Tongue (tissue), 2 donors: ENCODE measurements around the gene SLC17A5. TPM values are rescaled to one million over a fixed set of nuclear protein-coding genes. Genes with fewer than 3 reads are reported as not detected.
"Not testable (repeated sequence)": the region's sequence is repeated elsewhere in the genome, so short reads cannot be mapped to it uniquely, and the experiment has no call there.

Source experiments
- DNase-seq: peaks from one replicate; pipeline ENCODE4 v3.0.0-alpha.2; 2015
- total RNA-seq: library from RNA; depleted of rRNA; stranded (reverse); fragments of >200 nt; gene quantifications from one replicate; pipeline ENCODE4 v1.2.3, GENCODE V29; 2014

The SLC17A5 gene
- total RNA-seq, 1 donor from 2014 or later, result 18.2 TPM

GRCh38 chr6:73613806-73614536 lies 39.8 kb downstream of the SLC17A5 start:
- DNase-seq, result no peak

GRCh38 chr6:73612611-73613010 lies 41.2 kb downstream of the SLC17A5 start:
- DNase-seq, result no peak

GRCh38 chr6:73610444-73611275 lies 43.1 kb downstream of the SLC17A5 start:
- peak; percentile 75 for DNase-seq

- no peak for DNase-seq
These were observed 45.0 kb downstream of the SLC17A5 start for GRCh38 chr6:73608761-73609160.

GRCh38 chr6:73606428-73606827 lies 47.4 kb downstream of the SLC17A5 start:
- no peak for DNase-seq

GRCh38 chr6:73604461-73604860 lies 49.3 kb downstream of the SLC17A5 start:
- DNase-seq, result no peak

- no peak for DNase-seq
These were observed 49.8 kb downstream of the SLC17A5 start for GRCh38 chr6:73604020-73604419.

- DNase-seq, result no peak
These were observed 67.3 kb downstream of the SLC17A5 start for GRCh38 chr6:73586416-73586974.

- DNase-seq, result peak; percentile 74
These were observed 68.0 kb downstream of the SLC17A5 start for GRCh38 chr6:73585566-73586415.

GRCh38 chr6:73581293-73581692 lies 72.5 kb downstream of the SLC17A5 start:
- DNase-seq, result no peak

- DNase-seq, result peak; percentile 83
These were observed 73.3 kb downstream of the SLC17A5 start for GRCh38 chr6:73580247-73581149.

- peak; percentile 37 for DNase-seq
These were observed 73.9 kb downstream of the SLC17A5 start for GRCh38 chr6:73579851-73580246.

GRCh38 chr6:73579389-73579788 lies 74.4 kb downstream of the SLC17A5 start:
- DNase-seq, result no peak

- no peak for DNase-seq
These were observed 76.1 kb downstream of the SLC17A5 start for GRCh38 chr6:73577676-73578075.

- not testable (repeated sequence) for DNase-seq
These were observed 81.3 kb downstream of the SLC17A5 start for GRCh38 chr6:73572531-73572930.

GRCh38 chr6:73571218-73572181 lies 82.3 kb downstream of the SLC17A5 start:
- DNase-seq, result not testable (repeated sequence)

GRCh38 chr6:73569121-73569520 lies 84.7 kb downstream of the SLC17A5 start:
- no peak for DNase-seq

GRCh38 chr6:73566954-73567591 lies 86.7 kb downstream of the SLC17A5 start:
- DNase-seq, result no peak

GRCh38 chr6:73566486-73566871 lies 87.3 kb downstream of the SLC17A5 start:
- not testable (repeated sequence) for DNase-seq
